SK-N-MC (cell line): ENCODE measurements around the gene DLG1.

ENCODE experiments used
- EZH2 ChIP-seq: fragments of 200-600 bp; sonication (generic); IDR thresholded peaks from one replicate; pipeline ENCODE4 v1.6.1; 2017; ENCODE audit warnings: antibody characterized with exemption
- FOXP2 ChIP-seq: optimal IDR thresholded peaks from 2 replicates; pipeline ENCODE3; 2011; ENCODE audit warnings: mild to moderate bottlenecking, moderate library complexity; ENCODE audit not compliant: insufficient read depth; ENCODE audit errors: extremely low read length, control extremely low read depth
- POLR2AphosphoS5 ChIP-seq: IDR thresholded peaks from 2 replicates; pipeline ENCODE4 v1.6.1; 2012; ENCODE audit warnings: mild to moderate bottlenecking, low read depth, low read length, borderline replicate concordance

GRCh38 chr3:197171481-197172067, 126.8 kb downstream of the DLG1 start:
- TF ChIP-seq POLR2AphosphoS5 (no peak), EZH2 (no peak), FOXP2 (no peak)
